A673 (cell line): Measurements from ENCODE around the gene GALNT13.

Experiments used
- CTCF ChIP-seq: fragments of 300-800, 200-600 bp; sonication (generic); conservative IDR thresholded peaks from 2 replicates; pipeline ENCODE4 v1.5.1; 2017; ENCODE audit warnings: low read depth, mild to moderate bottlenecking, antibody characterized with exemption, low read length, moderate library complexity, mixed read lengths
- EZH2 ChIP-seq: fragments of 200-600 bp; sonication (generic); IDR thresholded peaks from 2 replicates; pipeline ENCODE4 v1.6.1; 2017; ENCODE audit warnings: borderline replicate concordance, low read depth, mild to moderate bottlenecking, mixed read lengths, antibody characterized with exemption, low read length; ENCODE audit not compliant: poor library complexity, severe bottlenecking

DNA sequence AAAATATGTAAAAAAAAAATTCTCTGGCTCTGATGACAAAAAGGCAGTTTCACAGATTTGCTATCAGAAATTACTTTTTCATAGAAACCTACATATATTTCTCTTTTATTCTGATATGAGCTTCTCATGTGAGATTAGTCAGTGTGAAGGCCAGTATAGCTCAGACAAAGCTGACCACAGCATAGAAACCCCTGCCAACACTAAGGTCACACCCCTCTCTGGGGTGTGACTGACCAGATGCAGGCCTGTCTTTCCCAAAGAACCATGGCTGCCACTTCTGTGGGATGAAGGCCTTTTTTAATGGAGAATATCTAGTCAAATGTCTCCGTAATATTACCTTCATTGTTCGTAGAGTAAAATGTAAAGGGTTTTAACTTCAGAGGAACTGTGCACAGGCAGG, 496.4 kb downstream of the GALNT13 start:
- TF ChIP-seq EZH2 (no peak), CTCF (no peak)
